GM18951 (cell line): ENCODE measurements around the gene PALM.

Experiments used
- POLR2A ChIP-seq: IDR thresholded peaks from 4 replicates; pipeline ENCODE4 v1.6.1; 2011; ENCODE audit warnings: mild to moderate bottlenecking; ENCODE audit not compliant: insufficient read length, insufficient read depth; ENCODE audit errors: extremely low read depth
- in situ Hi-C: fragments of 300-500 bp; cut with MboI; formaldehyde crosslinking; loops from one replicate; pipeline ENCODE4 v1.12.0; 2022; ENCODE audit warnings: low sequenced_read_pairs, mixed read lengths, inconsistent platforms; ENCODE audit not compliant: unreplicated experiment

PALM gene

GRCh38 chr19:726993-727956 lies 18.5 kb downstream of the PALM start:
- TF ChIP-seq POLR2A, result no peak
- in situ Hi-C loops, result loop anchor here (5.0 to 25.0 kb wide), 2 partner anchors 60 to 140 kb away; partner anchors contain the start of gene HCN2

GRCh38 chr19:728011-728410 lies 19.3 kb downstream of the PALM start:
- in situ Hi-C loops, result loop anchor here (5.0 to 25.0 kb wide), 2 partner anchors 61 to 141 kb away; partner anchors contain the start of gene HCN2
- no peak for TF ChIP-seq POLR2A

- in situ Hi-C loops, result loop anchor here (5.0 to 25.0 kb wide), 2 partner anchors 62 to 142 kb away; partner anchors contain the start of gene HCN2
These were observed 20.8 kb downstream of the PALM start for GRCh38 chr19:729564-729963.

DNA sequence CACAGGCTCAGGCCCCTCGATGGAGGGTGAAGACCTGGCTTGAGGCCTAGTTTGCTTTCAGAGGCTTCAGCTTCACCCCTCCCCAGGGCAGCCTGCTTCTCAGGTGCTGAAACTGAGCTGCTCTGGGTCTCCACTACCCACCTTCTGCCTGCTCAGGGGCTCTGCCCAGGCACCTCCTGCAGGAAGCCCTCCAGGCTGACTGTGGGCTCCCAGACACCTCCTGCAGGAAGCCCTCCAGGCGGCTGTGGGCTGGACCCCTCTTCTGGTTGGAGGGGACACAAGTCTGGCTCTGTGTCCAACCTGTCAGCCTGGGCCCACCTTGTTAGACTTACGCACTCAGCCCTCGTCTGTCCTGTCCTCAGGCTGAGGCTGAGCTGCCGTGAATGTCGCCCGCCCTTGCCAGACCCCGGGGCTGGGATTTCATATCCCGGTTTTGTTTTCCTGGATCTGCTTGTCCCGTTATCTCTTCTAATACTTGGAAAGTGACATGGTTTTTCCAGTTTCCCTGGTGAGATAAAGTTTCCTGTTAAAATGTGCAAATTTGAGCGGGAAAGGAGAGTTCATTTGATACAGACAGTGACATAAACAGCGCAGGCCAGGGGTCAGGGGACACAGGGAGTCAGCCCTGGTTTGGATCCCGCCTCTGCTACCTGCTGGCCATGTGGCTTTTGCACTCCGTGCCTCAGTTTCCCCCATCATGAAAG lies 21.4 kb downstream of the PALM start:
- in situ Hi-C loops, result loop anchor here (5.0 to 25.0 kb wide), 2 partner anchors 63 to 143 kb away; partner anchors contain the start of gene HCN2
- TF ChIP-seq POLR2A, result no peak

- no peak for TF ChIP-seq POLR2A
- in situ Hi-C loops, result loop anchor here (25.0 kb wide), 1 partner anchor 144 kb away; the partner anchor contains the start of gene HCN2
These were observed 22.3 kb downstream of the PALM start for GRCh38 chr19:731000-731399.

DNA sequence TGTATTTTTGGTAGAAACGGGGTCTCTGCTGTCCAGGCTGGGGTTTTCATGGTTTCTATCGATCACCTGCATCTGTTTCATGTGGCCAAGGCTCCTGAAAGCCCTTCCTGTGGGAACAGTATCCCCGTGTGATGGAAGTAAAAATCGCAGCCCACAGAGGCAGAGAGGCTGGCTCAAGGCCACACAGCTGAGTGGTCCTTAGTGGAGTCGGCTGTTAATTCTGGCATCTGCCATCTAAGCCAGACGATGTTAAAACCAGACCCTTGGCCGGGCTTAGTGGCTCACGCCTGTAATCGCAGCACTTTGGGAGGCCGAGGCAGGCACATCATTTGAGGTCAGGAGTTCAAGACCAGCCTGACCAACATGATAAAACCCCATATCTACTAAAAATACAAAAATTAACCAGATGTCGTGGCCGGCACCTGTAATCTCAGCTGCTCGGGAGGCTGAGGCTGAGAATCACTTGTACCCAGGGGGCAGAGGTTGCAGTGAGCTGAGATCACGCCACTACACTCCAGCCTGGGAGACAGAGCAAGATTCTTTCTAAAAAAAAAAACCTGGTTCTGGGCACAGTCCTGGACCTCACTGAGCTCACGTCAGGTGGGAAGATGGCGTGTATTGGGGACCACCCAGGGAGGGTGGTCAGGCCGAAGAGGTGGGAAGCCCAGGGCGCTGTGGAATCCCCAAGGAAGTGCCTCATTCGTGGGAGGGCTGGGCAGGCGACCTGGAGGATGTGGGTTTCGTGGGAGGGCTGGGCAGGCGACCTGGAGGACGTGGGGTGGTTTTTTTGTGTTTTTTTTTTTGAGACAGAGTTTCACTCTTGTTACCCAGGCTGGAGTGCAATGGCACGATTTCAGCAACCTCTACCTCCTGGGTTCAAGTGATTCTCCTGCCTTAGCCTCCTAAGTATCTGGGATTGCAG lies 23.7 kb downstream of the PALM start:
- TF ChIP-seq POLR2A, result no peak
- in situ Hi-C loops, result loop anchor here (25.0 kb wide), 1 partner anchor 145 kb away; the partner anchor contains the start of gene HCN2

DNA sequence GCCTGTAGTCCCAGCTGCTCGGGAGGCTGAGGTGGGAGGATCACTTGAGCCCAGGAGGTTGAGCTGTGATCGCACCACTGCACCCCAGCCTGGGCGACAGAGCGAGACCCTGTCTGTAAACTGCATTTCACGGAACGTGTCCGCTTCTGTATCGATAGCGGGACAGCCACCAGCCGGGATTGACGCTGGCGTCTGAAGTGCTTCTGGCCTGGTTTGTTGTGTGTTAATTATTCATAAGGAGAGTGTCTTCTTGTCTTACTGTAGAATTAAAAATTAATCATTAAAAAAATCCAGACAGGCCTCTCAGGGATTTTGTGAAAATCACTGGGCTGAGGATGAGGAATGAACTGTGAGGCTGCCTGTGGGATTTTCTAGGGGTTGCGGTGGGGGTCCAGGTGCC lies 26.0 kb downstream of the PALM start:
- in situ Hi-C loops, result loop anchor here (25.0 kb wide), 1 partner anchor 147 kb away; the partner anchor contains the start of gene HCN2
- no peak for TF ChIP-seq POLR2A

DNA sequence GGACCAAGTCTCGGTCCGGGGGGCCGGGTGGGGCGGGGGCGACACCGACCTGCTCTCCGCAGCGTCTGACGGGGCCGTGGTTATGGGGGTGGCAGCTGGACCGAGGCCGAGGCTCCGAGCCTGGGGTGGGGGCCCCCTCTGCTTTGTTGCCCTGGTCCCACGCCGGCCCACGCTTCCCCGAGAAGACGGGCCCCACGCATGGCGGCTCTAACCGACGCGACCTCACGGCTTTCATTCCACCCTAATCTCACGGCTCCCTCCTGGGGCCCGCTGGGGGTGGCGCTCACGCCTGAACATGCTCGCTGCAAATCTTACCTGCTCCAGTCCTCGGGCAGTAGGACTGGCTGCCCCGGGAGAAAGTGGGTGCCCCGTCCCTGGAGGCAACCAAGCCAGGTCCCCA lies 27.4 kb downstream of the PALM start:
- no peak for TF ChIP-seq POLR2A
- in situ Hi-C loops, result loop anchor here (25.0 kb wide), 1 partner anchor 149 kb away; the partner anchor contains the start of gene HCN2

DNA sequence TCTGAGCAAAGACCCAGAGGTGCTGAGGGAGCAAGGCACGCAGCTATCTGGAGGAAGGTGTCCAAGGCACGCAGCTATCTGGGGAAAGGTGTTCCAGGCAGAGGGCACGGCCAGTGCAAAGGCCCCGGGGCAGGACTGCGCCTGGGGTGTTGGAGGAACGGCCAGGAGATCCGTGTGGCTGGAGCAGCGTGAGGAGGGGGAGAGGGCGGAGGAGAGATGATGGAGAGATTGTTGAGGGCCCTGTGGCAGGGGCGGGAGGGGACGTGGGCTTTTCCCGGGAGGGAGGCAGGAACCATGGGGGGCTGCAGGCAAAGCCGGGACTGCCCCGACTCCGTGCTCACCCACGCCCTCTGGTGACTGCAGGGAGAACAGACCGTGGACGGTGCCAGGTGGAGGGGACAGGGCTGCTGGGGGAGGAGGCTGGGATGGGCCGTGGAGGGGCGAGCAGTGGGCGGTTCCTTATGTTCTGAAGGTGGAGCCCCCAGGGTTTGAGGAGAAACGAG lies 28.9 kb downstream of the PALM start:
- in situ Hi-C loops, result loop anchor here (25.0 kb wide), 1 partner anchor 150 kb away; the partner anchor contains the start of gene HCN2
- TF ChIP-seq POLR2A, result no peak

- in situ Hi-C loops, result loop anchor here (25.0 kb wide), 1 partner anchor 151 kb away; the partner anchor contains the start of gene HCN2
- no peak for TF ChIP-seq POLR2A
These were observed 29.9 kb downstream of the PALM start for GRCh38 chr19:738509-739128.

GRCh38 chr19:739998-740715 lies 31.4 kb downstream of the PALM start:
- in situ Hi-C loops, result loop anchor here (25.0 kb wide), 1 partner anchor 153 kb away; the partner anchor contains the start of gene HCN2
- no peak for TF ChIP-seq POLR2A

GRCh38 chr19:740816-741505 lies 32.2 kb downstream of the PALM start:
- in situ Hi-C loops, result loop anchor here (25.0 kb wide), 1 partner anchor 154 kb away; the partner anchor contains the start of gene HCN2
